Bronchial epithelial cell (primary cell): ENCODE measurements around the gene PHETA1. TPM values are rescaled to one million over a fixed set of nuclear protein-coding genes. Genes with fewer than 3 reads are reported as not detected.

ENCODE experiments used
- DNase-seq: peaks from one replicate; pipeline ENCODE4 v3.0.0-alpha.2; 2010; ENCODE audit warnings: low read depth
- FAIRE-seq: peaks from 2 replicates; lab custom pipeline; 2011; peaks lifted over from hg19 to GRCh38; lab: Jason Lieb, UNC
- H3K27me3 ChIP-seq: 2 replicates; pipeline ENCODE4 v1.5.1; 2011; ENCODE audit warnings: low read length; ENCODE audit not compliant: control insufficient read depth, insufficient read depth
- H3K36me3 ChIP-seq: 2 replicates; pipeline ENCODE4 v1.5.1; 2011; ENCODE audit warnings: low read length; ENCODE audit not compliant: control insufficient read depth, insufficient read depth
- H3K4me3 ChIP-seq: 2 replicates; pipeline ENCODE4 v1.5.1; 2011; ENCODE audit warnings: mild to moderate bottlenecking, low read depth, low read length, control low read depth
- total RNA-seq: library from RNA; depleted of rRNA; stranded (reverse); fragments of >200 nt; gene quantifications from 2 replicates; pipeline ENCODE4 v1.2.1, GENCODE V29; 2014
- TF ChIP-seq, protein P1 (sequence below): IDR thresholded peaks from 2 replicates; pipeline ENCODE4 v1.5.1; 2011; ENCODE audit warnings: mild to moderate bottlenecking, moderate library complexity, low read length, control low read depth, inconsistent platforms; ENCODE audit not compliant: insufficient read depth, severe bottlenecking

Gene PHETA1
- total RNA-seq, 1 donor from 2014 or later = 4.5 TPM

- FAIRE-seq = no peak
- no peaks in the 10 kb centered on the region for H3K27me3 ChIP-seq
- no peak overlapping the region for H3K4me3 ChIP-seq
Observed at GRCh38 chr12:111409780-111410430, 41.0 kb upstream of the PHETA1 start.

GRCh38 chr12:111409403-111409779 lies 40.5 kb upstream of the PHETA1 start:
- peaks cover 1% of the 10 kb centered on the region for H3K36me3 ChIP-seq
- H3K4me3 ChIP-seq = no peak overlapping the region
- no peaks in the 10 kb centered on the region for H3K27me3 ChIP-seq
- FAIRE-seq (no peak), DNase-seq (no peak)
- TF ChIP-seq, protein P1, sequence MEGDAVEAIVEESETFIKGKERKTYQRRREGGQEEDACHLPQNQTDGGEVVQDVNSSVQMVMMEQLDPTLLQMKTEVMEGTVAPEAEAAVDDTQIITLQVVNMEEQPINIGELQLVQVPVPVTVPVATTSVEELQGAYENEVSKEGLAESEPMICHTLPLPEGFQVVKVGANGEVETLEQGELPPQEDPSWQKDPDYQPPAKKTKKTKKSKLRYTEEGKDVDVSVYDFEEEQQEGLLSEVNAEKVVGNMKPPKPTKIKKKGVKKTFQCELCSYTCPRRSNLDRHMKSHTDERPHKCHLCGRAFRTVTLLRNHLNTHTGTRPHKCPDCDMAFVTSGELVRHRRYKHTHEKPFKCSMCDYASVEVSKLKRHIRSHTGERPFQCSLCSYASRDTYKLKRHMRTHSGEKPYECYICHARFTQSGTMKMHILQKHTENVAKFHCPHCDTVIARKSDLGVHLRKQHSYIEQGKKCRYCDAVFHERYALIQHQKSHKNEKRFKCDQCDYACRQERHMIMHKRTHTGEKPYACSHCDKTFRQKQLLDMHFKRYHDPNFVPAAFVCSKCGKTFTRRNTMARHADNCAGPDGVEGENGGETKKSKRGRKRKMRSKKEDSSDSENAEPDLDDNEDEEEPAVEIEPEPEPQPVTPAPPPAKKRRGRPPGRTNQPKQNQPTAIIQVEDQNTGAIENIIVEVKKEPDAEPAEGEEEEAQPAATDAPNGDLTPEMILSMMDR = no peak

More at GRCh38 chr12:111409780-111410430, 41.0 kb upstream of the PHETA1 start:
- H3K36me3 ChIP-seq = peaks cover 1% of the 10 kb centered on the region
- DNase-seq = no peak
- TF ChIP-seq, protein P1 = no peak

DNA sequence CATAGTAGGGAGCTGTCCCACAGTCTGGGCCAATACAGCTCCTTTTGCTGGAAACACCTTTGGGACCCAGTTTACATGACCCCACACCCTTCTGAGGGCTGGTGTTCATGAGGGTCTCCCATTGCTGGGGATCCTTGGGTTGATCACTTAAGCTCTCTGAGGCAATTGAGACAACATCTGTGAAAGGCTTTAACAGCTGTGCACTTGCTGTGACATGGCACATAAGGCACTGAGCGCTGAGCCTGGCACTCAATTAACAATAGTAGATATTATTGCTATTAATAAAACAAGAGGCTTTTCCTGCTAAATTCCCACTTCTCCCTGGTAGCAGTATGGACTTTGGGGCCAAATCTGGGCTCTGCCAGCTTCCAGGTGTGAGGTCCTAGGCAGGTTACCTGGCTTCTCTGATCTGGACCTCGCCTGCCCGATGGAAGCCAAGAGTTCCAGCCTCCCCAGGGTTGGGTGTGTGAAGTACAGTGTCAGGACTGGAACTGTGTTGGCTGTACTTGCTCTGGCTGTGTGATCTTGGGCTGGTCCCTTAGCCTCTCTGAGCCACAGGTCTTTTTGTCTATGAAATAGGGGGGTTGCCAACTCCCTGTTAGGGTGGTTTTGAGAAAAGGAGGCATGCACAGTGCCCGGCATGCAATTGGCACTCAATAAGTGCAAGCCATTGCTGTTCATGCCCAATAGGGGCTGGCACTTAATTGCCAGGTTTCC lies 39.9 kb upstream of the PHETA1 start:
- Histone ChIP-seq H3K27me3 (no peaks in the 10 kb centered on the region), H3K36me3 (peaks cover 1% of the 10 kb centered on the region), H3K4me3 (no peak overlapping the region)
- DNase-seq (no peak), FAIRE-seq (no peak)
- TF ChIP-seq, protein P1 = no peak

DNA sequence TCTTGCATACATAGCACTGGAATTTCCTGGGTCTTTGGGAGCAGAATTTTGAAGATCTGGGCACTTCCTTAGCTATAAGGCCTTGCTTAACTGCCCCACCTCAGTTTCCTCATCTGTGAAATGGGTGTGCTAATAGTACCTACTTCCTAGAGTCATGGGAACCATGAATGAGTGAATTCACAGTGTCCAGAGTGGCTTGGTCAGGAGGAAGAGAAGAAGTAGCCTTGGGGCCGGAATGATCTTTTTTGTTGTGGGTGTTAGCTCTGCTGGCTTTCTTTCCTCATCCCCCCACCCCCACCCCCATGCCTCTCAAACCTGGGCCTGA lies 39.2 kb upstream of the PHETA1 start:
- no peaks in the 10 kb centered on the region for H3K27me3 ChIP-seq
- TF ChIP-seq, protein P1 = no peak
- FAIRE-seq = no peak
- DNase-seq = no peak
- H3K36me3 ChIP-seq = peaks cover 1% of the 10 kb centered on the region
- no peak overlapping the region for H3K4me3 ChIP-seq

GRCh38 chr12:111407377-111408115 lies 38.7 kb upstream of the PHETA1 start:
- peaks cover 1% of the 10 kb centered on the region for H3K36me3 ChIP-seq
- FAIRE-seq = no peak
- H3K27me3 ChIP-seq = no peaks in the 10 kb centered on the region
- DNase-seq = no peak
- TF ChIP-seq, protein P1 = no peak
- H3K4me3 ChIP-seq = peak overlapping the region; percentile 67
